Activated naive CD8-positive, alpha-beta T cell treated with anti-CD3 and anti-CD28 coated beads for 36 hours (primary cell): Measurements from ENCODE around the gene PTPRN2. TPM values are rescaled to one million over a fixed set of nuclear protein-coding genes. Genes with fewer than 3 reads are reported as not detected.

Experiments
- DNase-seq: peaks from one replicate; pipeline ENCODE4 v3.0.0; 2021
- H3K27ac Mint-ChIP-seq: one replicate; pipeline ENCODE4 v1.8.0; 2022; ENCODE audit warnings: mild to moderate bottlenecking, moderate library complexity, mixed read lengths
- H3K27me3 Mint-ChIP-seq: one replicate; pipeline ENCODE4 v1.8.0; 2022; ENCODE audit warnings: mild to moderate bottlenecking, mixed read lengths
- H3K36me3 Mint-ChIP-seq: one replicate; pipeline ENCODE4 v1.8.0; 2021; ENCODE audit warnings: mild to moderate bottlenecking, mixed read lengths
- H3K4me1 Mint-ChIP-seq: one replicate; pipeline ENCODE4 v1.8.0; 2021; ENCODE audit warnings: mixed read lengths
- H3K4me3 Mint-ChIP-seq: one replicate; pipeline ENCODE4 v1.8.0; 2022; ENCODE audit warnings: mild to moderate bottlenecking, moderate library complexity, mixed read lengths
- H3K9me3 Mint-ChIP-seq: one replicate; pipeline ENCODE4 v1.8.0; 2022; ENCODE audit warnings: mixed read lengths
- total RNA-seq, 2 experiments: library from RNA; stranded (reverse); gene quantifications; one replicate each; pipeline ENCODE4 v1.2.3, GENCODE V29; 2021

PTPRN2 gene
- total RNA-seq, 2 experiments from 2014 or later = 0.72 to 0.74 TPM

DNA sequence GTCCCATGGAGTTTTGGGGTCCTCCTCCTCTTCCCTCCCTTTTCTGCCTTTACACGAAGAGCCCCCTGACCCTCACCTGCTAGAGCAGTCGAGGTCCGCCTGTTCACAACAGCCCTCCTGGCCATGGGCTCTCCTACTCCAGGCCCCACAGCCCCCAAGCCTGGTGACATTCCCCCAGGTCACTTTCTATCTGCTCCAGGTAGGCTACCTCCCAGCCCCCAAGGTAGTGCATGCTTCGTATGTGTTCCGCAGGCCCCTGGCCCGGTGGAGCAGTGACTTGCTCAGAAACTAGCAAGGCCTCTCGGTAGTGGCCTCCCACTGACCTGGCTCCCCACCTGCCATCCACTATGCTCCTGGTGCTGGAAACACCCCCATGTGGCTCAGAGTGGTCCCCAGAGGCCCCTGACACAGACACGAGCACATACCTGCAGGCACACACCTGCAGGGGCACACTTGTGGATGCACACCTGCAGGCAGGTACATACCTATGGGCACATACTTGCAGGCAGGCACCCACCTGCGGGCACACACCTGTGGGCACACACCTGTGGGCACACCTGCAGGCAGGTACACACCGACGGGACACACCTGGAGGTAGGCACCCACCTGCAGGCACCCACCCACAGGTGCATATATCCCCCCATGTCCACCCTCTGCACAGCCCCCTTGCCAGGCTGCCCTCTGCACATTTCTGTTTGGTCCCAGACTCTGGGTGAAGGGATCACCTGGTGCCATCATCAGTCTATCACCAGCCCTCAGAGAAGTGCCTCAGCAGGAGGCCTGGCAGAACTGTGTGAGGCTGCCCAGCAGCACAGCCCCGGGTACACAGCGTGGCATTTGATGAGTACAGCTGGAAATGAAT lies 322.5 kb downstream of the PTPRN2 start:
- Mint-ChIP-seq H3K9me3 (no peaks in the 10 kb centered on the region), H3K36me3 (no peaks in the 10 kb centered on the region), H3K27ac (no peak overlapping the region), H3K4me1 (no peaks in the 10 kb centered on the region), H3K4me3 (no peak overlapping the region), H3K27me3 (no peaks in the 10 kb centered on the region)
- no peak for DNase-seq

DNA sequence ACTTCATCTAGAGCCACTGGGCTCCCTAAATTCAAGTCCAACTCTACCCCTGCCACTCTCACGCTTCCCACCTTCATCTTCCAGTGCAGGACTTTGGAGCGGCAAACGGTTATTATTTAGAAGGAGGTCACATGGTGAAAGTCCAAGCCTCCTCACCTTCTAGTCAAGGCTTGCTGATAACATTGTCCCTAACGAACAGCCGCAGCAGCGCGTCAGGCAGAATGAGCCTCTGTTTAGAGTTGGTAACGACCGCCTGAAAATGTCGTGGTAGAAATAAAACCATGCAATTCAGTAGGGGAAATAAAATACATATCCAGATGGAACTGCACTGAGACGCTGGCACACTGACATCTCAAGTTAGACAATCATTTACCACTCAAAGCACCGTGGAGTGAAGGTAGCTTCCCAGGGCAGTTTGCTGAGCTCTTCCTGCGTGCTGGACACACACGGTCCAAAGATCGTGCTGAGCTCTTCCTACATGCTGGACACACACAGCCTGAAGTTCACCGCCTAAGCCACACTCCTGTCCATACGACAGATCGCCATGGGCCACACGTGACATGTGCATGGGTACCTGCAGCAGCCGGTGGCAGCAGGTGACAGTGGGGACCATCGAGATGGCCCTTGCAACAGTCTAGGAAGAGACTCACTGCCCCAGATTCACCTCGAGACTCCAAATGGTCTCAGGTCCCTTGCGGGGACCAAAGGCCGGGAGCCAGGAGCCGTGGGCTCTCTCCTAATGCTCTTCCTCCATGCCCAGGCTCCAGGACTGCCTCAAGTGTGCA lies 323.5 kb downstream of the PTPRN2 start:
- no peak overlapping the region for H3K4me3 Mint-ChIP-seq
- DNase-seq = no peak
- H3K36me3 Mint-ChIP-seq = no peaks in the 10 kb centered on the region
- H3K9me3 Mint-ChIP-seq = no peaks in the 10 kb centered on the region
- no peaks in the 10 kb centered on the region for H3K27me3 Mint-ChIP-seq
- H3K27ac Mint-ChIP-seq = no peak overlapping the region
- no peaks in the 10 kb centered on the region for H3K4me1 Mint-ChIP-seq

DNA sequence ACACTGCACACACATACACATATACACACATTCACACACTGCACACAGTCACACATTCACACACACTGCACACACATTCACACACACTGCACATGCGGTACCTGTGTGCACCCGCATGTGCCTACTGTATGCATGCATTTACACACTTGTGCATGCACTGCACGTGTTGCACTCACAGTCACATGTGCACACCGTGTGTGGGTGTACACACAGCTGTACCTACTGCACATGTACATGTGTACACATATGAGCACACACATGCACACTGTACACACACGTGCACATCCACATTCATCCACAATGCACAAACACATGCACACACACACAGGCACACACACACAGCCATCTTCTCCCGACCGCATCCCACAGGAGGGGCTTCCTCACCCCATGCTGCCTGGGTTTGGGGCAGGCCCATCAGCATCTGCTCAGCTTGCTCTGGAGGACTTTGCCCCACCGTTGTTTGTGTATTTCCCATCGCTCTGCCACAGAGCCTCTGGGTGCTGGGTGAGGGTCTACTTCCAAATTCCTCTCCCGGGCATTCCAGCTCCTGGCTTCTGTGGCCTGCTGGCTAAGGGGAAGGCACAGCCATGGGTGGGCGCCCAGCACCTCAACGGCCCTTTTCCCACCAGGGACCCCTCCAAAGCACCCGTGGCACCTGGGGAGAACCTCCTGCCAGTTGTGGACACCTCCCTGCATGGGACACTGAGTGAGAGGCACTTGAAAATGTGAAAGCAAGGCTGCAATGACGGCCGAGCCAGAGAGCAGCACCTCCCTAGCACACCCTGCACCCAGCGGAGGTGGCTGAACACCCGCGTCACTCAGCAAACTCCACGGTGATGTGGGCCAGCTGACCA lies 324.3 kb downstream of the PTPRN2 start:
- no peaks in the 10 kb centered on the region for H3K36me3 Mint-ChIP-seq
- no peaks in the 10 kb centered on the region for H3K9me3 Mint-ChIP-seq
- no peak overlapping the region for H3K4me3 Mint-ChIP-seq
- no peak for DNase-seq
- H3K27me3 Mint-ChIP-seq = peaks cover 3% of the 10 kb centered on the region
- no peak overlapping the region for H3K27ac Mint-ChIP-seq
- H3K4me1 Mint-ChIP-seq = no peaks in the 10 kb centered on the region

DNA sequence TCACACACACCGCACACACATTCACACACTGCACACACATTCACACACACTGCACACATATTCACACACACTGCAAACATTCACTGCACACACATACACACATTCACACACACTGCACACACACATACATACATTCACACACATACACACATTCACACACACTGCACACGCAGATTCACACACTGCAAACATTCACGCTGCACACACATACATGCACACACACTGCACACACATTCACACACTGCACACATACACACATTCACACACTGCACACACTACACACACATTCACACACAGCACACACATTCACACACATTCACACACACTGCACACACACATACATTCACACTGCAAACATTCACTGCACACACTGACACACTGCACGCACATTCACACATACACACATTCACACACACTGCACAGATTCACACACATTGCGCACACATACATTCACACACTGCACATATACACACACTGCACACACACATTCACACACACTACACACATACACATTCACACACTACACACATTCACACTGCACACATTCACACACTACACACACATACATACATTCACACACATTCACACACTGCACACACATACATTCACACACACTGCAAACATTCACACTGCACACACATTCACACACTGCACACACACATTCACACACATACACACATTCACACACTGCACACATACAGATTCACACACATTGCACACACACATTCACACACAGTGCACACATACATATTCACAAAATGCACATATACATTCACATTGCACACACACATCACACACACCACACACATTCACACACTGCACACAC lies 325.1 kb downstream of the PTPRN2 start:
- no peak for DNase-seq
- no peaks in the 10 kb centered on the region for H3K36me3 Mint-ChIP-seq
- H3K9me3 Mint-ChIP-seq = no peaks in the 10 kb centered on the region
- H3K4me3 Mint-ChIP-seq = no peak overlapping the region
- peaks cover 3% of the 10 kb centered on the region for H3K27me3 Mint-ChIP-seq
- no peaks in the 10 kb centered on the region for H3K4me1 Mint-ChIP-seq
- H3K27ac Mint-ChIP-seq = no peak overlapping the region

DNA sequence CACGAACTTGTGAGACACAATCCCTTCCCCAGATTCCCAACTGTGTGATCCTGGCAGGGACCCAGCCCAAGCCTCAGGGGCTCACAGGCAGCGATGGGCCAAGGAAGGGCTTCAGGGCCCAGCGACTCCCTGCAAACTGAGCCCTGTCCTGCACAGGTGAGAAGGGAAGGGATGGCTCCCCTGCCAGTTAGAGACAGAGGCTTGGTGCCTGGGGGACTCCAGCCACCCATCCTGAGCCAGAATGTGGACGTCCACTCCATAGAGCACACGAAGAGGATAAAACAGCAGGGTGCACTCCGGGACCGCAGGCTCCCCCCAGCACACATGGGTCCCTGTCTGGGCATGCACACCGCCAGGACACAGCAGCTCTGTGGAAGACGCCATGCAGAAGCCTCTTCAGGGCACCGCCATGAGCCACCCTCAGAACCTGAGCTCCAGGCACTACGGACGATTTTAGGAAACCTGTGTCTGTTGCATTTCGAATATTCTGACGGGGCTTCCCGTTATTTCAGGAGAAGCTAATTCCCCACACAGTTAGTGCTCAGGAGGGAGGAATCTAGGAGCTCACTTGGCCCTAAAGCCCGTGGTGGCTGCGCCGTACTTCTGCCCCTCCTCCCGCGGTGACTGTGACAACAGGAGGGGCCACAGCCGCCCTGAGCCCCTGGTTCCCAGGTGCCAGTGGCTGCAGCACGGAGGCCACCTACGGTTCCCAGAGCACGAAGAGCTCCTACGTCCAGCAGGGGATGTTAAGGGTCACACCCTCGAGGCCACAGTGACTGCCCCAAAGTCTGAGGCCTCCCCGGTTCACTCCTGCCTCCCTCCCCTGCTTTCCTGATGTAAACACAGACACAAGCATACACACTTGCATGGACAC lies 326.0 kb downstream of the PTPRN2 start:
- Mint-ChIP-seq H3K4me1 (no peaks in the 10 kb centered on the region), H3K36me3 (no peaks in the 10 kb centered on the region), H3K27ac (no peak overlapping the region), H3K9me3 (no peaks in the 10 kb centered on the region), H3K4me3 (no peak overlapping the region), H3K27me3 (peaks cover 3% of the 10 kb centered on the region)
- DNase-seq = no peak

DNA sequence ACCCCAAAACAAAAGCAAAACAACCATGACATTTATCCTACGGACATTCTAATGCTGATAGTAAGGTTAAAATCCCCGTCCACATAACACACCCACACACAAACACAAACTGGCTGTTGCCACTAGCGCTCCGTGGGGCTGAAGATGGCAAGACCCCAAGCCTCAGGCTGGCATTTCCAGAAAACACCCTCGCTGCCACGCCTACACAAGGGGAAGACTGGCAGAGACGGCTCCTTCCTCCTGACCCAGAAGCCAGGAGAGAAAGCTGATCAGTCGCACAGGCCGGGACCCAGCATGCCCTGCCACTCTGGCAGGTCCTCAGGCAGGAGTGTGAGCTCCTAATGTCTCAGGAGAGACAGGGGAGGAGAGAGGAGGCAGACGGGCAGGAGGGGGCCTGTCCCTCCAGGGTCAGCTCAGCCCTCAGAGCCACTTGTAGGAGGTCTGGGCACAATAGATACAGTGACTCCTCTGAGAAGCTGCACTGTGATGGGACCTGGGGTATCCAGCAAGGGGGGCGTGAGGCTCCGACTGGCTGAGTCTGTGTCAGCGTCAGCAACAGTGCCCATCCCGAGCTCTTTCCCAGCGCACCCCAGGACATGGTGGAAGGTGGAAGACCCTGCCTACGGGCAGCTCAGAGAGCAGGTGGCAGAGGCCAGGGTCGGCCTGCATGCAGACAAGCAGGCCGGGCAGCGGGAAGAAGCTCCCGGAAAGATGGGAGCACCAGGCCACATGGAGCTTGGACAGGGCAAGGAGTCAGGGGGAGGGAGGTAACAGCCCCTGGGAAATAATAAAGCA lies 326.9 kb downstream of the PTPRN2 start:
- no peak for DNase-seq
- H3K27ac Mint-ChIP-seq = no peak overlapping the region
- H3K4me1 Mint-ChIP-seq = no peaks in the 10 kb centered on the region
- H3K4me3 Mint-ChIP-seq = no peak overlapping the region
- H3K27me3 Mint-ChIP-seq = peaks cover 3% of the 10 kb centered on the region
- H3K36me3 Mint-ChIP-seq = no peaks in the 10 kb centered on the region
- H3K9me3 Mint-ChIP-seq = no peaks in the 10 kb centered on the region

DNA sequence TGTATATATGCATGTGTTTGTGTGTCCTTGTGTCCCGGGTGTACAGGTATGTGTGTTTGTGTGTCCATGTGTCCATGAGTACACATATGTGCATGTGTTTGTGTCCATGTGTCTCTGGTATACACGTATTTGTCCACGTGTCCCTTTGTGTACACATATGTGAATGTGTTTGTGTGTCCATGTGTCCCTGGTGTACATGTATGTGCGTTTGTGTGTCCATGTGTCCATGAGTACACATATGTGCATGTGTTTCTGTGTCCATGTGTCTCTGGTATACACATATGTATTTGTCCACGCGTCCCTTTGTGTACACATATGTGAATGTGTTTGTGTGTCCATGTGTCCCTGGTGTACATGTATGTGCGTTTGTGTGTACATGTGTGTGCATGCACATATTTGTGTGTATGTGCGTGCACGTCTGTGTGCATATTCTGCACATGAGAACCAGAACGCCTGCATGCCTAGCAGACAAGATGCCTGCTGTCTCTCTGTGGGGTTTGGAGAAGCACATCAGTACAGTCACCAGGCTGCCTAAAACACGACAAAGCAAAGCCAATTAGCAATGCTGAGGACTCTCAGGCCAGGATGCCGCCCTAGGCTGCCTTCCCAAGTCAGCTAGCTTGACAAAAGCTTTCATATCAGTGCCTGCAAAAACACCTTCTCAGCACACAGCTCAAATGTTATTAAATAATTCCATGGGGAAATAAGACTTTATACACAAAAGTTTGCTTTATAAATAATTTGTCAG lies 327.8 kb downstream of the PTPRN2 start:
- Mint-ChIP-seq H3K27ac (no peak overlapping the region), H3K4me3 (no peak overlapping the region), H3K9me3 (no peaks in the 10 kb centered on the region), H3K4me1 (no peaks in the 10 kb centered on the region), H3K27me3 (peaks cover 3% of the 10 kb centered on the region), H3K36me3 (no peaks in the 10 kb centered on the region)
- no peak for DNase-seq

DNA sequence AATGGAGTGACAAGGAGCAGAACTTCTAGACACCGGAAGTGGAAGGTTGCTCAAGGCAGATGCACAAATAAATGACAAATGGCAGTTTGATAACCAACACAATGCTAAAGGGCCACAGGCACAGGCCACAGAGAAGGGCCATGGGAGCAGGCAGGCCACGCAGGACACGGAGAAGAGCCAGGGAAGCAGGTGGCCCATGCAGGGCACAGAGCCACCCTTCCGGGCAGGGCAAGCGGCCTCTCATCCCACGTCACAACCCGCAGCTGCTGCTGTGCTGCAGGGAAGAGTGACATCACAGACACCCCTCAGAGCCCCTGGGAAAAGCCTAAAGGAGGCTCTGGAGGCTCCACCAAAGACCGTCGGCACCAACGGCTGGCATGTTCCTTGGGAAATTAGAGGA lies 328.5 kb downstream of the PTPRN2 start:
- H3K36me3 Mint-ChIP-seq = no peaks in the 10 kb centered on the region
- H3K27ac Mint-ChIP-seq = no peak overlapping the region
- DNase-seq = no peak
- H3K27me3 Mint-ChIP-seq = peaks cover 3% of the 10 kb centered on the region
- H3K9me3 Mint-ChIP-seq = no peaks in the 10 kb centered on the region
- H3K4me1 Mint-ChIP-seq = no peaks in the 10 kb centered on the region
- no peak overlapping the region for H3K4me3 Mint-ChIP-seq

DNA sequence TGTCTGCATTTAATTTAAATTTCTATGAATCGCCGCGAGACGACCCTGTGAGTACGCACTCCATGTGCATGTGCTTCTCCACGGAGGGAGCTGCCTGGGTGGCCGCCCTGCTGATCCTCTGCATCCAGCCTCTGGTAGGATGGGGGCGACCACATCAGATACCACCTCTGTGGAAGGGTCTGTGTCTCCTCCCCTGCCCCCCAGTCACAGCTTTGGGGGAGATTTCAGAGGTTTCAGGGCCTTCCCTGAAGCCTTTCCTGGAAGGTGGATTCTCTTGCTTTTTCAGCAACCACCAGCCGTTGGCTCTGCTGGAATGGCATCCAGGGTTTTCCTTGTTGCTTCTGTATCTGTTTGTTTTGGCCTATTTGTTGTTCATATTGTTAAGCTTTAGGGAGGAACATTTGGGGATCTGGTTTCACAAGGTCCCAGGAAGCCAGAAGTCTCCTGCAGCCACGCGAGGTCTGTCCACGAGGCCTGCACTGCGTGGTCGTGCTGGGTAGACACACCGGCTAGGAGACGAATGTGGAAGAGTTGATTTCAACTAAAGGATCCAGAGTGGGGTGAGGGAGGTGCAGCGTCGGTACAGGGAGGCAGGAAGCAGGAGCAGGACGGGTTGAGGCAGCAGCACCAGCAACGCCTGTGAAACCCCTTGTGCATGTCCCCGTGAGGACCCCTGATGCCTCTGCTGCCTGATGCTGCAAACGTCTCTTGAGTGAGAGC lies 329.1 kb downstream of the PTPRN2 start:
- Mint-ChIP-seq H3K27ac (no peak overlapping the region), H3K27me3 (peaks cover 3% of the 10 kb centered on the region), H3K4me1 (no peaks in the 10 kb centered on the region), H3K9me3 (no peaks in the 10 kb centered on the region), H3K36me3 (no peaks in the 10 kb centered on the region), H3K4me3 (no peak overlapping the region)
- no peak for DNase-seq

DNA sequence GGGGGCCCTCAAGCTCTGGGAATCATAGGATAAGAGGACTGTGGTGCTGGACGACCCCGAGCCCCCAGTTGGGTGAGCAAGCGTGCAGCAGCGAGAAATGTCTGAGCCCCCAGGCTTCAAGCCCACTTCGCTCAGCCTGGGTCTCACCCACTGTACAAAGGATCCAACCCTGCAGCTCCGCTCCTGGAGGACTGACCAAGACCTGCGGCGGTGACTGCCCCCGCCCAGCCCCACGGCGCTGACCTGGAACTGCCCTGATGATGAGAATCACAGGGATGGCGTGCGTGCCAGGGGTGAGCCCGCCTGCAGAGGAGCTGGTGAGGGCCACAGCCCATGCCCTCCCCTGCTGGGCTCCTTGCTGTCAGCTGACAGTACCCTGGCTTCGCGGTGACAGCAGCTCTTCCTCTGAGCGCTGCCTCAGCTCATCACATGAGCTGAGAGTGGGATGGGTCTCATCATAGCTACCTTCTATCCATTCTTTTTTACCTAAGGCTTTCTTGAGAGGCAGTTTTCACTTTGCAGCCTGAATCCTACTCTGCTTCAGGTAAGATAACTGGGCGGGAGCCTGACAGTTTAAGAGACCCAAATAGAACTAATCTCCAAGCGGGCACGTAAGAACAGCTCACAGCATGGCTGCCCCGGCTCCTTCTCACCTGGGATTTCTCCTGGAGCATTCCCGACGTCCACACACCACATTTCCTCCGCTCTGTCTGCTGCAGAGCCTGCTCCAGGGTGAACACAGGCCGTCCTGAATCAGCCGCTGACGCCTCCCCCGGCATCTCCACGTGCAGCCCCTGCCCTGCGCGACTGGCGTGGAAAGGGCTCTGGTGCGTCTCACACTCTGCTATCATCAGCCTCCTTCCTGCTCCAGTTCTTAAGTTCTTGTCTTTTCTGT lies 329.9 kb downstream of the PTPRN2 start:
- Mint-ChIP-seq H3K27me3 (peaks cover 3% of the 10 kb centered on the region), H3K27ac (no peak overlapping the region), H3K36me3 (no peaks in the 10 kb centered on the region), H3K4me3 (no peak overlapping the region), H3K9me3 (no peaks in the 10 kb centered on the region), H3K4me1 (no peaks in the 10 kb centered on the region)
- no peak for DNase-seq

DNA sequence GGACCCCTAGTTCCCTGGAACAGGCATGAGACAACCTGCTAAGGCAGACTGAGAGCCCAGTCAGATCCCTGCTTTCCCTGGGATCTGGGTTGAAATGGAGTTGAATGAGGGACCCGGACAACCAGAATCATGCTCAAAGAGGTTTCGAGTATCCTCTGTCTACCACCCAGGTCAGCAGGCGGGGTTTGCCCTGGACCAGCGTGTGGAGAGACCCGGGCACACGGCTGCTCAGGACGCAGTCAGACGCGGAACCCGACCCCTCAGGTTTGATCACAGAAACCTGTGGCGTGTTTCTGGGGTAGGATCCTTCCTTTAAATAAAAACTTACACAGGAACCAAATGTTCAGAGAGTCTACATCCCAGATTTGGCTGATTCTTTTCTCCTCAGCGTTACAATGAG lies 330.6 kb downstream of the PTPRN2 start:
- Mint-ChIP-seq H3K9me3 (no peaks in the 10 kb centered on the region), H3K27me3 (peaks cover 3% of the 10 kb centered on the region), H3K4me1 (no peaks in the 10 kb centered on the region), H3K27ac (no peak overlapping the region), H3K36me3 (no peaks in the 10 kb centered on the region), H3K4me3 (no peak overlapping the region)
- DNase-seq = no peak
